HG02588 (cell line): Measurements from ENCODE around the gene P4HB.

Experiments
- ATAC-seq: cut with Tn5 transposase; IDR thresholded peaks from one replicate; pipeline ENCODE4 v1.9.1; 2021; ENCODE audit warnings: mild to moderate bottlenecking, moderate library complexity; ENCODE audit not compliant: unreplicated experiment

P4HB gene

DNA sequence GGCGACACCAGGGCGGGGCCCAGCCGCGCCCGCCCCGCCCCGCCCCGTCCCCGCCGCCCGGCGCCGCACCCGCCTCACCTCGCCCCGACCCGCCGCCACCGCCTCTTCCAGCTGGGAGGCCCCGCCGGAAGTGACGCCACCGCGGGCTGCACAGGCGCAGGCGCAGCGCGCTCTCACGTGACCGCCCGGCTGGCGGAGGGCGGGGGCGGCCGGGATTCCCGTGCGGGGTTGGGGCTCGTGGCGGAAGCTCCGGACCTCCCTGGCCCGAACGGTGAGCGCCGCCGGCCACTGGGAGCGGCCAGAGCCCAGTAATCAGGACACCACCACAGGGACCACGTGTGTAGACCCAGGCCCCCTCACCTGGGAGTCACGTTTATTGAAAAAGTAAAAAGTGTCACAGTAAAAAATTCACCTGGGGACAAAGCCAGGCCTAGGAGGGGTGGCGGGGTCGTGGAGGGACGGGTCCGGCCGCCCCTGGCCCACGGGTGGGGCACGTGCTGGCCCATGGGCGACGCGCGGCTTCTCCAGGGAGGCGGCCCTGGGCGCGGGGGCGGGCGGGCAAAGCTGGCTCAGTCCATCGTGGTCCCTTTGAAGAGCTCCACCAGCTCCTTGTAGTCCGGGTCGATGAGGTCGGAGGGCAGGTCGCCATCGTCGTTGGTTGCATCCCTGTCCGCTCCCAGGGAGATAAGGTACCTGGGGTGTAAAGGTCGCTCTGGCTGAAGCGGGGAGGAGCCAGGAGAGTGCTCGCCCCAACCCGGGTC, 27.0 kb downstream of the P4HB start, which contains the start of gene MCRIP1:
MCRIP1 (minus strand) TSS at position 132 of the 761 bp plus-strand sequence. CDS start 8,785 bp downstream, outside the sequence.
- ATAC-seq: peak; percentile 72

DNA sequence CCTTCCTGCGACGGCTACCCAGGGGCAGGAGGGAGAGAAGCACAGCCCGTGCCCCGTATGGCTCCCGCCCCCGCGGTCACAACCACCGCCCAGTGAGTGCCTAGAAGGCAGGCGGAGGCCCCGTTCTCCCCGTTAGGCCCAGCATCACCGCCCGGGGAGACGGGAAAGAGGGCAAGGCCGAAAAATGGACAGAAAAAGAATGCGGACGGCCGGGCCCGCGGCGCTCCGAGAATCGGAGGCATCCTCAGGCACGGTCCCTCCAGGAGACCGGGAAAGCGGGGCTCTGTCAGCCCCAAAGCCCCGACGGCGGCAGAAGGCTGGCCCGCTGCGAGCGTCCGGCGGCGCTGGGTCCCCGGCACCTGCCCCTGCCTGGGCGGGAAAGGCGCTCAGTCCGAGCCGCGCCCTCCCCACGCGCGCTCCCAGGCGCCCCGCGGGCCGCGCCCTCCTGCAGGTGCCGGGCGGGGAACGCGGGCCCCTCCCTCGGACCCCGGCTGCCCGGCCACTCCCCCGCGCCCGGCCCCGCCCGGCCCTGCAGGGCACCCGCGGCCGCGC, 27.7 kb downstream of the P4HB start:
- ATAC-seq: peak; percentile 9

DNA sequence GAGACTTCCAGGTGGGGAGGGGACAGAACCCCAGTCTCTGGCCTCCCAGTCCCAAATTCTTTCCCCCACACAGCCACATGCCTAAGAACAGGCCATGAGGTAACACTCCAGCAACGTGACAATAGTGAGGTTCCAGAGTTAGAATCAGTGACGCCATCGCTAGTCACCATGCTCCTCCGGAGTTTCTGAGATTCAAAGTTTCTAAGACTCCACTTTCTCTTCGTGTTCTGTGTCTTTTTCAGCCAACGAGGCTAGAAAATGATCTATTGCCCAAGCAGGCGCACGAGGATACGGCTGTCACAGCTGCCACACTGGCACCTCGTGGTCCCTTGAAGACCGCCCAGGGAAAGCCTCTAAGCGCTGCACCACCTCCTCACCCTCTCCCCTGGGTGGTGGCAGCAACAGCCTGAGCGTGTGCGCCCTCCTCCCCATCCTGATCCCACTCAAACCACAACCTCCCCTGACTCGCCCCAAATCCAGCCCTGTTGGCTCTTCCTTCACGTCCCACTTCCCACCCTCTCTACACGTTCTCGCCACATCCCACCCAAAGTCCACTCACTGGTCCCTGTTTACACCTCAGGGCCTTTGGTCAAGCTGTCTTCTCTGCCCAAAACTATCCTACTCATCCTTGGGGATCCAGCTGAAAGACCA, 28.3 kb downstream of the P4HB start:
- ATAC-seq: peak; percentile 1

DNA sequence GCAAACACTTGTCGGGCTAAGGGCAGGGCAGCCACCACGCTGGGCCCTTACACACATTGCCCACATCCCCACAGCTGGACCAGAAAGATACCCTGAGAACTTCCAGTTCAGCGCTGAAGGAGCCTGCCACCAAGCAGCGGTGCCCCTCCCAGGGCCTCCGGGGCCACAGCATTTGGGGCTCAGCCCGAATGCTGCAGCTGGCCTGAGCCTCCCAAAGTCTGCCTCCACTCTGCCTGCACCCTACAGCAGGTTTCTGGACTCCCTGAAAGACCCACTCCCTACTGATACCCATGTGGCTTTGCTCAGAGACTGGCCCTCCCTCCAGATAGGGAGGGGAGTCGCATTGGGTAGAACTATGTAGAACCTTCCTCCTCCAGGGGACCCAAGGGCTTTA, 28.8 kb downstream of the P4HB start:
- no peak for ATAC-seq

DNA sequence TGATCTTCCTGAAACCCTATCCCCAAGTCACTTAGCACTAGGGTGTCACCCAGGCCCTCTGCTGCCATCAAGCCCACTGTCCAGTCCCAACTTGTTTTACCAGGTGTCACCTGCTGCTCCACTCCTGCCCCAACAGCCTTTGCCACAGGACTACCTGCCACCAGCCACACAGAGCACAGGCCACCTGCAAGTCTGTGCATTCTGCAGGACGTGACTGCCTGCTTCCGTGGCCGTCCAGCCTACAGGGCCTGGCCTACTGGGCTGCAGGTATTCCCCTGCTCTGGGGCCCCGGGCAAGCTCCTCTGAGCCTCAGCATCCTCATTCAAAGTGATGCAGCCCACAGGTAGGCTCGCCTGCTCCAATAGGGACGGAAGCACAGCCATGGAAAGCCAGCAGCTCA, 30.5 kb downstream of the P4HB start:
- ATAC-seq: no peak

DNA sequence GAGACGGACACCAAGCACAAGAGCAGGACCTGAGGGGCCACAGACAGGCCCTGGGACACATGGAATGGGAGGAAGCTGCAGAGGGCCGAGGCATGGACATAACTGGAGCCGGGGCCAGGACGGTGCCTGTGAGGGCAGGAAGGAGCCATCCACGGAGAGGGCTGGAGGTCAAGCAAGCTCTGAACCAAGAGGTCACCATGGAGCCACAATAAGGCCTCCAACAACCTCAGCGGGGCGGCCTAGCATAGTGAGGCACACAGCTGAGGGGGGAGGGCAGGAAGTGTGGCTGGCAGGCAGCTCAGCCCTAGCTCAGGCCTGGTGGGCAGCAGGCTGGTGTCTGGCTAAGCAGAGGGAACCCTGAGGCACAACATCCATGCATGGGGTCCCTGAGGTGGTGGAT, 31.7 kb downstream of the P4HB start:
- ATAC-seq: no peak

DNA sequence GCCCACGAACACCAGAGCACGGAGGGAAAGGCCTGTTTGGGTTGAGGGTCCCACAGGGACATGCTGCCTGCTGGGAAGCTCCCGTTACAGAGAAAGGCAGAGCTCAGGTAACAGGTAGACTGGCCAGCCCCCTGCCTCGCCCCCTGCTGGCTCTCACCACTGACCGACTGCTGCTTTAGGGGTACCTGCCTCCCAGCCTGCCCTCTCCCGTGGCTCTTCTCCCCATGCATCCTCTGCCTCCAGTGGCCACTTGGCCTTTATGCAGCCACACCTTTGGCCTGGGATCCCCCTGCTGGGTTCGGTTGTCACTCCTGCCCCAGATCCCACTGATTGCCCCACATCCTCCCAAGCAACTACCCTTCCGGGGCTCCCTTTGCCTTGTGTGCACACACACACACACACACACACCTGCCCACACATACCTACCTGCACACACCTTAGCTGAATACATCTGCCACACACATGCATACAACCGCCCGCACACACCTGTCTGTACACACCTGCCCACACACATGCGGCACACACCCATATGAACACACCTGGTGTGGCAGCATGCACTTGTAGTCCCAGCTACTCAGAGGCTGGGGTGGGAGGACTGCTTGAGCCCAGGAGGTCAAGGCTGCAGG, 34.4 kb downstream of the P4HB start:
- no peak for ATAC-seq

DNA sequence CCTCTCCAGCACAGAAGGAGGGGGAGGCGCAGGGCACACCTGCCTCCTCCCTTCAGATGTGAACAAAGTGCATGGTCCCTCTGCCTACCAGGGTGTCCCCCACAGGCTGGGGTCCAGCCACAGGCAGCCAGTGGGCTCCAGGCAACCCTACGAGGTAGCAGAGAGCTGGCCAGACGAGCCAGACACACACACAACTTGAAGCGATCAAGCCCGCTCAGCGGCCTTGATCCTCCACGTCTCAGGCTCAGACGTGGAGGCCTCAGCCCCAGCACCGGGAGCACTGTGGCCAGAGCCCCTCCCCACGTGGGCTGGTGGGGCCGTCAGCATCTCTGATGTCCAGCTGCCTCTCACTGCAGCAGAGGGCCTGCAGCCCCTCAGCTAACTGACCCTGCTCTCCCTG, 35.7 kb downstream of the P4HB start:
- no peak for ATAC-seq

DNA sequence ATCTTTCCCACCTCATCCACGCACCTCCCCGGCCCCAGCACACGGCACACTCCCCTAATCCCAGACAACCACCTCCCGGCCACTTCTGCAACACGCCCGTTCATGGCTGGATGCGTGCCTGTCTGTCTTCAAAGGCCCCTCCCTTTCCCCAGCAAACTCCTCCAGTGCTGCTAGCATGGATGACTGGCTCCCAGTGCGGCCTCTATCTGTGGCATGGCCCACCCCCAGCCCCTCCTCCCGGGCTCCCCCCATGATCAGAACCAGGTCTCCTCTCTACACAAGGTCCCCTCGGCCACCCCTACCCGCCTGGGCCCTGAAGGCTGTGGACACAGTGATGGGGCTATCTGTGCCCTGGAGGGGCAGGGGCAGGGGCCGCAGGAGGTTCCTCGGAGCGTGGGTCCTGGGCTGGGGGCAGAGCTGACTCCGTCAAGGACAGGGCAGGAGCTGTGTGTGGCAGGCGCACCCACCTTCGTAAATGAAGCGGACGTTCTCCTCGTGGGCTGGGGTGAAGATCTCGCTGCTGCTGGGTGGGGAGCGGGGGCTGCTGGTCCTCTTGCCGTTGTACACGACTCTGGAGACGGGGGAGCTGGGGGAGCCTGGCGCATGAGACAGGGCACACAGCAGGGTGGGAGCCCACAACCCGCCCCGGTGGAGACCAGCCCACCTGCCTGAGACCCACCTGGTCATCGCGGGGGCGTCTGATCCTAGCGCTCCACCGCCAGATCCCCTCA, 36.4 kb downstream of the P4HB start:
- no peak for ATAC-seq

DNA sequence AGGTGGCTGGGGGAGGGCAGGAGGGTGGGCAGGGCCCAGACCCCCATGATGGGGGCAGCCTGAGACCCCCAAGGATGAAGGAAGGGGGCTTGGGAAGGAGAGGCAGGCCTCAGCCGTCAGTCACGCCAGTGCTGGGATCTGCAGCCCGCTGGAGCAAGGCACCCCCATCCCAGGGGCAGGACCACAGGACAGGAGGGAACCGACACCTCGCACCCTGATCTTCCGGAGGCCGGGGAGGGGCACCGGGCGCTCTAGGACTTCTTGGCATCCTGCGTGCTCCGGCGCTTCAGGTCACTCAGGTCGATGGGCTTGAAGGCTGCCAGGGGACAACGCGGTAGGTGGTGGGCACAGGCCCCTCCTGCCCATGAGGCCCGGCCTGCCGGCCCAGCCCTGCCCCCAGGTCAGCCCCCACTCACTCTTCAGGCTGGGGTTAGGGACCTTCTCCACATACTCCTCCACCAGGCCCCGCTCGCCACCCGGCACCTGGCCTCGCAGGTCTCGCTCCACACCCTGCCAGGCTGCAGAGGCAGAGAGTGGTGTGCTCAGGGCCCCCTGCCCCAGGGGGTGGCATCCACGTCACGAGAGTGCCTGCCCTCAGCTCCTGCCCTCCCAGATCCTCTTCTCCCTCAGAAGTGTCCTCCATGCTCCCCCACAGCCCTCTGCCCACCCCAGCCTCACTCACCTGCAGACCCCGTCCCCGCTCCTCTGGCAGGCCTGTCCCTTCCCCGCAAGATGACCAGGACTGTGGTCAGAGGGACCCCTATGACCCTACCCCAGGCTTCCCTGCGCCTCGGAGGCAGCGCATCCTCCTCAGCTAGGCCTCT, 37.1 kb downstream of the P4HB start:
- no peak for ATAC-seq

DNA sequence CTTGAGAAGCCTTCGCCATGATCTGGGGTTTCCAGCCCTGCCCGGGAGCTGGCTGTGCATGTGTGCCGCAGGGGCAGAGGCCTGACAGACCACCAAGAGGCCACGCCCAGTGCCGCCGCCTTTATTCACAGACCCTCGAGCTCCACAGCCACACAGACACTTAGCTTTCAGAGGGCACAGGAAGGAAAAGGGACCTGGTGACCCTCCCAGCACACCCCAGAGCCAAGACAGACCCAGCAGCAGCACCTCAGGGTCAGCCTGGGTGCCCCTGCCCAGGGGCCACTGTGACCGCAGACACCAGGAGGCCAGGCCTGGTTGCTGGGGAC, 38.1 kb downstream of the P4HB start:
- no peak for ATAC-seq

DNA sequence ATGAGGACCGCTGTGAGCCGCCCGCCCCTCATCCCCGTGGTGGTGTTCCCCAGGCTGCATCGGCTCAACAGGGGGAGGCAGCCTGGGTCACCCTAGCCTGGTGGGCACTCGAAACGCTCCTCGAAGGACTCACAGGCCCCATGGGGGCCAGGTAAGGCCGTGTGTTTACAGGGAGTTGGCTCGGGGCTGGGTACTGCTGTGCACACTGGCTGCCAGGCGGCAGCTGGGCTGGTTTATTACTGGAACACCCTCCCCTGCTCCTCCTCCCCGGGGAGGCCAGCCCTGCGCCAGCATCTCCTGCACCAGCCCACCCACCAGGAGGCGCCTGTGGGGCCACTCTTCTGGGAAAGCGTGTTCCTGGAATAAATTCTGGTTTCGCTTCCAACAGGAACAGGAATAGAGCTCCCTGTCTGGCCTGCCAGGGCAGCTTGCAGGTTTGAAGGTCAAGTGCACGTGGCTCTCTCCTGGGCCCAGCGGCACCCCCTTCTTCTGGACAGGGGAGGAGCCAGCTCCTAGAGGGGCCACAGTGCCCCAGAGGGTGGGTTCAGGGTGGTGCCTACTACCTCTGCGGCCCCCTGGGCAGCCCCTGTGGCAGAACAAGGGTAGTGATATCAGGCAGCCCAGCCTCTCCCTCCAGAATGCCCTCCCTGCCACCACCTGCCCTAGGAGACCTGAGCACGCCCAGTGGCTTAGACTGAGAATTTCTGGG, 38.6 kb downstream of the P4HB start:
- ATAC-seq: no peak

DNA sequence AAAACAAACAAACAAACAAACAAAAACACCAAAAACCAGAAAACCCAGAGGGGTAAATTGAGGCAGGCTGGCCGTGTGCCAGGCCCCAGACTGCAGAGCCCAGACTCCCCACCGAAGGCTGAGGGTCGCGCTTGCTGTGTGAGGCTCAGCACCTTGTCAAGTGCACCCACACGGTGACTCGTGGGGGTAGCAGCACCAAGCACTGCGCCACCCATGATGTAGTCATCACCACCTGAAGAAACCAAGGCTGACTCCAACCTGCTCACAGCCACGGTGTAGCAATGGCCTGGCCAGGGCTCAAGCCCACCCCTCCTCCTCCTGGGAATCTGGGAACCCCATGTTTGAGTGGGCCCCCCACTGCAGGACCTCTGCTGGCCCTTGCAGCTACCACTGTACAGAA, 39.2 kb downstream of the P4HB start:
- ATAC-seq: no peak

DNA sequence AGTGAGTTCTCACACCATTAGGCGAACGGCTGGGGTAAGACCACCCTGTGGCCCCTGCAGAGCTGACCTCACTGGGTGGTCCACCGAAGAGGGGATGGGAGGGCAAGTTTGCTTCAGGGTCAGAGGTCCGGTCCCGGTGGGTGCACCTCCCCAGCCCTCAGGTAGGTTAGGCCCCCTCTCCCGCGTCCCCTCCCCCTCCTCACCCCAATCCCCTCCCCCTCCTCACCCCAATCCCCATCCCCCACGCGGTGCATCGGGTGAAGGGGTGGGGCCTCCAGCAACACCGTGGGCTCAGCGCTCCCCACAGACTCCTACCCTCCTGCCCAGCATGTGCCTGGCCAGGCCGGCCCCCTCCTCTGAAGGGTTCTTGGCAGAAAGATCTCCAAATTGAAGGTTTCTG, 40.6 kb downstream of the P4HB start:
- no peak for ATAC-seq

DNA sequence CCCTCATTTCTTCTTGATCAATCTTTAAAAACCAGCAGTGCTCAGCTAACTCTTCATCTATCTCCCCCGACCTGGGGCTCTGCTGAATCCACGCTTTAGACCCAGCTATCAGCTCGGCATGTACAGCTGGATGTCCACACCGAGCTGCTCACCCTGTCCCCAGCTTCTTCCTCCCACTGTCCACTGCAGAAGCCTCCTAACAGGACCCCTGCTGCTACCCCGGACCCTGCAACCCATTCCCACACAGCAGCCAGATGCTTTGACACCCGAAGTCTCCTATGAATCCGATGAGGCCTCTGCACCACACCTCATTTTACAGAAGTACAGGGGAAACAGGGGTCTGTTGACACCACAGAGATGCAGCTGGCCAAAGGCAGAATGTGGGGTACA, 42.6 kb downstream of the P4HB start:
- ATAC-seq: no peak

DNA sequence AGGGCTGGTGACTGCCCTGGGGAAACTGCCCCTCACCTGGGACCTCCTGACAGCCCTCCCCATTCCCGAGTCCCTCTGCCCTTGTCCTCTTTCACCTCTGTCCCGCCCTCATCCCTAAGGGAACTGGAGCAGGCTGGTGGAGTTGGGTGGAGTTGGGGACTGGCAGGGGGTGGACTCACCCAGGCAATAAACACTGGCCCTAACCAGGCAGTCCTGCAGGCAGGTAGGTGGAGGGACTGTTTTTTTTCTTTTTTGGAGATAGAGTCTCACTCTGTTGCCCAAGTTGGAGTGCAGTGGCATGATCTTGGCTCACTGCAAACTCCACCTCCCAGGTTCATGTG, 44.7 kb downstream of the P4HB start:
- no peak for ATAC-seq

DNA sequence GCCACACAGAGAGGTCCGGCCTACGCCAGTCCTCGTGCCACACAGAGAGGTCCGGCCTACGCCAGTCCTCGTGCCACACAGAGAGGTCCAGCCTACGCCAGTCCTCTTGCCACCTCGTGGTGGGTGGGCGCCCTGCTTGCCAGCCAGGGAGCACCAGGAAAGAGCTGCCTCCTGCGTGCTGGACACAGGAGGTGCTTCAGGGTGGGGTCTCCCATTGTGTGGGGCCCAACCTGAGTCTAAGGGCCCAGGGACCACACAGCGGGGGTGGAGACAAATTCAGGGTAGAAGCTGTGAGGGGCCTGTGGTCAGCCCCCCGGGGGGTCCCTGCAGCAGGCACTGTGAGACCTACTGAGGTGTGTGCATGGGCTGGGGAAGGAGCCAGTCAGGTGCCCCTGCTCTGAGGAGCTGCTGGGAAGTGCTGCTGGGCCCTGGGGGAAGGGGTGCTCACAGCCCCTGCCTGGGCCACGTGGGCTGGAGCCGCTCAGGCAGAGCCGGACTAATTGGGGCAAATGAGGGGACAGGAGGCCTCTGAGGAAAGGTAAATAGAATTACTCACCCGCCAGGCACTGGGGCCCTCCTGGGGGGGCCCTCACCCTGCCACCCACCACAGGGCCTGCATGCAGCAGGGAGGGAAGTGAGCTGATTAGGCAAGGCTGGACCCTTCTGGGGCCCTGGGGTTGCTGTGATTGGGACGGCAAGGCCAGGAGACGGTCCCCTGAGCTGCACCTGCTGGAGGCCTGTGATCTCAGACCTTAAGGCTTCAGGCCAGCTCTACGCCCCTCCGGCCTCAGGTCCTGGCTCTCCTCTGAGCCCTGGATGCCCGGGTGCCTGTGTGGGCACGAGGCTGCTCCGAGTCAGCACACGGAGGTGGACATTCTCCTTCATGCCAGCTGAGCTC, 45.3 kb downstream of the P4HB start:
- no peak for ATAC-seq

DNA sequence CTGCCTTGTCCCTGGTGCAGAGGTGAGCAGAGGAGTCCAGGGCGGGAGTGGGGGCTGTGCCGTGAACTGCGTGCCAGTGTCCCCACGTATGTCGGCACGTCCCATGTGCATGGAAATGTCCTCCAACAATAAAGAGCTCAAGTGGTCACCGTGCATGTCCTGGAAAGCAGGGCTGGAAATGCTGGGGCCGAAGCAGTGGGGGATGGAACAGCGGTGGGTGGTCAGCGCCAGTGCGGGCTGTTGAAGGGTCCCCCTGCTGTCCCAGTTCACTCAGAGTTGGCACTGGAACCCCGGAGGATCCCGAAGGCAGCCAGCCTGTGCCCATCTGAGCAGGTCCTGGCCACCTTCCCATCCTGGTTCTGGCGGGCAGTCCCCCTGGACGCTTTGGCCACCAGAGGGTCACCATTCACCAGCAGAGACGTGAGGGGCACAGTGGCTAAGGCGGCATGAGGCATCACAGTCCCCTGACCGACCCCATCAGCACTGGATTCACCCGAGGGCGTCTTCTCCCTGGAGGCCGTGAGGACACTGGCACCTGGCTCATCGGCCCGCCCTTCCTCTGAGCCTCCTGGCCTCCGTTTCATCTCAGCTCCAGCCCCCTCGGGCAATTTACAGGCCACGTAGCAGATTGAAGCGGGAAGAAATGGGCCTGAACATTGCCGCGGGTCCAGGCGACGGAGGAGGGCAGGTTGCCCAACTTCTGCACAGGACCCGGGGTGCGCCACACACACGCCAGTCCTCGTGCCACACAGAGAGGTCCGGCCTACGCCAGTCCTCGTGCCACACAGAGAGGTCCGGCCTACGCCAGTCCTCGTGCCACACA, 46.3 kb downstream of the P4HB start:
- no peak for ATAC-seq
